Stimulated activated CD8-positive, alpha-beta memory T cell treated with anti-CD3 and anti-CD28 coated beads, Interleukin-7, amount 100 ng/mL, for 48 hours (primary cell): ENCODE data around the gene RASD2.
"Not testable (repeated sequence)": the region's sequence is repeated elsewhere in the genome, so short reads cannot be mapped to it uniquely, and the experiment has no call there.

ENCODE experiments used
- DNase-seq, 2 donors: peaks; one replicate each; pipeline ENCODE4 v3.0.0-alpha.2; 2020; ENCODE audit warnings: low read depth in 1 of 2; ENCODE audit errors: extremely low read depth in 1 of 2

The RASD2 gene

GRCh38 chr22:35540595-35541253, at the start of gene RASD2:
Gene RASD2, plus strand, starts transcription at chr22:35540831. Its CDS starts 5,979 bp downstream, at chr22:35546810.
- peak; percentile 5 to 31 for DNase-seq

GRCh38 chr22:35491061-35491907, 49.3 kb upstream of the RASD2 start:
- DNase-seq = not testable (repeated sequence)

- no peak for DNase-seq
These were observed 48.7 kb upstream of the RASD2 start for GRCh38 chr22:35491908-35492380.

GRCh38 chr22:35493074-35493473, 47.6 kb upstream of the RASD2 start:
- no peak for DNase-seq

- DNase-seq = not testable (repeated sequence)
These were observed 44.9 kb upstream of the RASD2 start for GRCh38 chr22:35495711-35496110.

GRCh38 chr22:35496768-35497312, 43.8 kb upstream of the RASD2 start:
- DNase-seq = no peak

- no peak for DNase-seq
These were observed 42.4 kb upstream of the RASD2 start for GRCh38 chr22:35498026-35498800.

- no peak for DNase-seq
These were observed 37.8 kb upstream of the RASD2 start for GRCh38 chr22:35502836-35503235.

GRCh38 chr22:35505399-35506258, 35.0 kb upstream of the RASD2 start:
- DNase-seq = no peak

GRCh38 chr22:35506259-35506570, 34.4 kb upstream of the RASD2 start:
- no peak for DNase-seq

GRCh38 chr22:35507851-35508250, 32.8 kb upstream of the RASD2 start:
- not testable (repeated sequence) for DNase-seq

GRCh38 chr22:35509451-35509850, 31.2 kb upstream of the RASD2 start:
- DNase-seq = no peak

GRCh38 chr22:35509960-35510359, 30.7 kb upstream of the RASD2 start:
- no peak for DNase-seq

GRCh38 chr22:35510481-35510934, 30.1 kb upstream of the RASD2 start:
- DNase-seq = no peak

- no peak for DNase-seq
These were observed 29.7 kb upstream of the RASD2 start for GRCh38 chr22:35510951-35511350.

GRCh38 chr22:35514366-35514765, 26.3 kb upstream of the RASD2 start:
- no peak for DNase-seq

- not testable (repeated sequence) for DNase-seq
These were observed 24.7 kb upstream of the RASD2 start for GRCh38 chr22:35515952-35516351.

GRCh38 chr22:35516723-35517122, 23.9 kb upstream of the RASD2 start:
- no peak for DNase-seq

GRCh38 chr22:35517207-35517606, 23.4 kb upstream of the RASD2 start:
- DNase-seq = no peak
